ENCODE results near the gene SLC6A17.

GRCh38 chr1:110240476-110241210, 90.3 kb downstream of the SLC6A17 start:
- TF ChIP-seq, protein P1, sequence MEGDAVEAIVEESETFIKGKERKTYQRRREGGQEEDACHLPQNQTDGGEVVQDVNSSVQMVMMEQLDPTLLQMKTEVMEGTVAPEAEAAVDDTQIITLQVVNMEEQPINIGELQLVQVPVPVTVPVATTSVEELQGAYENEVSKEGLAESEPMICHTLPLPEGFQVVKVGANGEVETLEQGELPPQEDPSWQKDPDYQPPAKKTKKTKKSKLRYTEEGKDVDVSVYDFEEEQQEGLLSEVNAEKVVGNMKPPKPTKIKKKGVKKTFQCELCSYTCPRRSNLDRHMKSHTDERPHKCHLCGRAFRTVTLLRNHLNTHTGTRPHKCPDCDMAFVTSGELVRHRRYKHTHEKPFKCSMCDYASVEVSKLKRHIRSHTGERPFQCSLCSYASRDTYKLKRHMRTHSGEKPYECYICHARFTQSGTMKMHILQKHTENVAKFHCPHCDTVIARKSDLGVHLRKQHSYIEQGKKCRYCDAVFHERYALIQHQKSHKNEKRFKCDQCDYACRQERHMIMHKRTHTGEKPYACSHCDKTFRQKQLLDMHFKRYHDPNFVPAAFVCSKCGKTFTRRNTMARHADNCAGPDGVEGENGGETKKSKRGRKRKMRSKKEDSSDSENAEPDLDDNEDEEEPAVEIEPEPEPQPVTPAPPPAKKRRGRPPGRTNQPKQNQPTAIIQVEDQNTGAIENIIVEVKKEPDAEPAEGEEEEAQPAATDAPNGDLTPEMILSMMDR (IDR thresholded peaks at IDR 0.05), result no peak
- TF ChIP-seq POLR2A (IDR thresholded peaks at IDR 0.05), result no peak
